HG02678 (cell line): Measurements from ENCODE around the gene CLSTN2.

Source experiments
- ATAC-seq: cut with Tn5 transposase; IDR thresholded peaks from one replicate; pipeline ENCODE4 v1.9.1; 2021; ENCODE audit warnings: mild to moderate bottlenecking, moderate library complexity; ENCODE audit not compliant: unreplicated experiment

The CLSTN2 gene

DNA sequence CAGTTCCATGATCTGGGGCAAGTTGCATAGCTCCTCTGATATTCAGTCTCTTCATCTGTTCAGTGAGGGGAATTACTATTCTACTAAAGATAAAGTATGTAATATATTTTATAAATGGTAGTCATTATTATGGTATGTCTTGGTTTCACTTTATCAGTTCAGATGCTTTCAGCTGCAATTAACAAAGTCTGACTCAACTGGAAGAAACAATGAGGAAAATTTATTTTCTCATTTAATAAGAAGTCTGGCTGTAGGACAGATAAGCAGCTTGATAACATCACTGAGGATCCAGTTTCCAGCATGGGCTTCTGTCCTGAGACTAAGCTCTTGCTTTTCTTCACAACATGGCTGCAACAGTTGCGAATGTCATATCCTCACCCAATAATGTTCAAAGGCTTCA lies 388.6 kb downstream of the CLSTN2 start:
- ATAC-seq, result no peak

DNA sequence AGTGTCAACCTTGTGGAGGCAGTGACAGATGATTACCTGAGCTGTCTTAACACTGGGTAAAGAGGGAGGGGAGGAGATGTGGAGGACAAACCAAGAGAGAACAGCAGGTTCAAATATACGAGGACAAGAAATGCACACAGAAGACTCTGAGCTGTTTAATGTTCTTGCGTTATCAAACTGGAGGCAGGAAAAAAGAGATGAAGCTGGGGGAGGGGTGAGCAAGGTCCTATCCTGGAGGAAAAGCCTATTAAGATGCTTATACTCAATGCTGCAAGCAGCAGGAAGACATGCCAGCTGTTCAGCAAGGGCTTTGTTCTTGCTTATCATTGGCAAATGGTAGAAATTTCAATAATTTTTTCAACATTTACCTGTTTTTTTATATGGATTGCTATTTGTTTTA lies 397.1 kb downstream of the CLSTN2 start:
- ATAC-seq, result no peak

DNA sequence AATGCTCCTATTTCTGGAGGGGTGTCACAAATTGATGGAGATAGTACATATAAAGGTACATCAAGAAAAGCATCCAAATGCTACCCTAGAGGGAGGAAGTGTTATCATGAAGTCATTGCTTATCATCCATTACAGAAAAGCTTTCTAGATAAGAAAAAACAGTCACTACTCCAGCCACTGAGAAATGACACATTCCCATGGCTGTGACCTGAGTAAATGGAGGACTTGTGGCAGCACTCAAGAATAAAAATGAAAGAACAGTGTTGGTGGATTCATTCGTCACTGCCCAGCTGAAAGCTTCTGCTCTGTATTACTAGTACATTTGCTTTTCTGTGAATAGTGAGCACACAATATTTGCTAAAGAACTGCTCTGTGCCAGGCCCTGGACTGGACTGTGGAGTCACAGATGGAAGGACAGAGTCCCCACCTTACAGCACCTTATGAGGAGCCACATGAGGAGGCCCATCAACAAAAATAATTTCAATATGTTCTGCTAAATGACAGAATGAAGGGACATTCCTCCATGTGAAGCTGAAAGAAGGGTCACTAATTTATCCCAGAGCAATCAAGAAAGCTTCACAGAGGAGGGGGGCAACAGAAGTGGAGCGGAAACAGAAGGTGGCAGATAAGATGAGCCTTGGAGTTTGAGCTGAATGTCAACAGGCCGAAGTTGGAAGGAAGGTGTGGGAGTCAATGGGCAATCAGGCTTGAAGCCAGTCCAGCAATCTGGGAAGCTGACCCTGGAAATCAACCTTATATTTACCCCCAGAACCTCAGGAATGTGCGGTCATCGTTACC lies 399.3 kb downstream of the CLSTN2 start:
- ATAC-seq, result no peak

DNA sequence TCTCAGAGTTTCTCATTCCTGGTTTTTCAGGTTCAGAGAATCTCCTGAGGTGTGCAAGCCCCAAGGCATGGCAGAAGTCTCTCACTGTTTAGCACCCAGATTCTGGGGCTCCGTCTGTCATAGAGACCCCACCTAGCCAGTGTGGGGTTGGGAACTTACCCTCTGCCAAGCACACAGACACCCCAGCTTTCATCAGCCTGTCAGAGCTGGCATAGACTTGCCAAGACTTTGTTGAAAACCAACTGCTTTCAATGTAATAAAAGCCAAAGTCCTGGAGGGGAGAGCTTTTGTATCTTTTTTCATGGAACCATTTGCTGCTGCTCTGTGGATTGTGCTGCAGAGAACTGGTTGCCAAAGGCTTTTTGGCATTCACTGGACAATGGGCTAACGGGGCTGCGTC lies 401.5 kb downstream of the CLSTN2 start:
- ATAC-seq, result no peak

DNA sequence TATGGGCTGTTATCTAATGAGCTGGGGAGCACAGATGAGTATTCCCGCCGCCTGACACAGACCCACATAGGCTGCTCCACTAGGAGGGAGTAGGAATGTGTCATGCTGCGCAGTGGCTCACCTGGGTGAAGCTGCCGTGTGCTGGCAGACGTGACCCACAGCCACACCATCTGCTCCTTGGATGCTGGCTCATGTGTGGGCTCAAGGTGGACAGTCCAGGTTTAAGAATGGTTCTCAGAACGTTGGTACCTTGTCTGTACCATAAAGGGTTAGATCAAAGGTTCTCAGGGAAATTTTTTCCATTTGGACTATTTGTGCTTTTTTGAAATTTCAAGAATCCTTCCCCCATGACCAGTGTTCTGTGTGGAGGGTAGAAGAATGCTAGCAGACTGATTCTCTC lies 403.9 kb downstream of the CLSTN2 start:
- ATAC-seq, result no peak

DNA sequence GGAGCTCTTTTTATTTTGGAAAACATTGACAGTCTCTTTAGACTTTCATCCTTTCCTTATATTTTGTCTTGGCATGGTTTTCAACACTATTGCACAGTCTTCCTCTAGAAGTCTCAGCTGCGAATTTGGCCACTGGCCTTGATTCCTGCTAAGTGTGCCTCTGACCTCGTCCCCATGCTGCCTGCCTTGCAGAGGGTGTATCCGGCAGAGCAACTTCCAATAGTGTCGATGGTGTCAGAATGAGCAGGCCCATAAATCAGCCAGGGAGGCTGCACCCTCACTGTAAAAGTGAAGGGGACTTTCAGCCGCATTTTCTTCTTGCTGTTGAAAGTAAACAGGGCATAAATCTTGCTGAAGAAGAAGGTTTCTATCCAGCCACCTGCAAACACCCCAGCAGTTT lies 406.2 kb downstream of the CLSTN2 start:
- no peak for ATAC-seq

DNA sequence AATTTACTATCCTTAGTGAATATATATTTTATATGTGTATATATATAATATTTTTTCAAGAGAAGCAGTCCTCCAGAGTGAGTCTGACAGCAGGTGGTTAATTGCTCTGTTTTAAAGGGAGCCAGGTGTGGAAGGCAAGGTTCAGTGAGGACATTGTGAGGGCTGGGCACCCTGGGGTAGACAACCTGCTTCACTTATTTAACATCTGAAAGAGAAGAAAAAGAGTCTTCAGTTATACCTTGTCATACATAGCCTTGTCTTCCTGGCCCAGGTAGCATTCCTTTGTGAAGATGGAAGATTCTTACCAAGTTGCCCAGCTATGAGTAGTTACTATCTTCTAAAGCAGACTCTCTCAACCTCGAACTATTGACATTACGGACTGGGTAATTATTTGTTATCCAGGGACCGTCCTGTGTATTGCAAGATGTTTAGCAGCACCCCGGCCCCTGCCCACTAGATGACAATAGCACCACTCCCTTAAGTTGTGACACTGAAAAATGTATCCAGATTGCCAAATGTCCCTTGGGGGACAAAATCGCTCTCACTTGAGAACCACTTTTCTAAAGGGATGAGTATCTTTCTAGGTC lies 406.9 kb downstream of the CLSTN2 start:
- ATAC-seq, result no peak

DNA sequence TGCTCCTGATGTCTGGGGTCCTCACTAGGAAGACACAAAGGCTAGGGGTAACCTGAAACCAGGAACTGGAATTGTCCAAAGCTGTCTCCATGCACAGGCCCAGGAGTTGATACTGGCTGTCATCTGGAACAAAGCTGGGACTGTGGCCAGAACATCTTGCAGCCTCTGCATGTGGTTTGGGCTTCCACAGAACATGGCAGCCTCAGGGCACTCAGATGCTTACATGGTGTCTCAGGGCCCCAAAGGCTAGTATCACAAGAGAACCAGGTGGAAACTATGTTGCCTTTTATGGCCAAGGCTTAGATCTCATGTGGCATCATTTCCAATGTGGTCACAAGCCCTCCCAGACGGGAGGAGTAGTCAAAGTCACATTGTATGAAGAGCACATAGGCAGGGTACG lies 407.7 kb downstream of the CLSTN2 start:
- no peak for ATAC-seq

DNA sequence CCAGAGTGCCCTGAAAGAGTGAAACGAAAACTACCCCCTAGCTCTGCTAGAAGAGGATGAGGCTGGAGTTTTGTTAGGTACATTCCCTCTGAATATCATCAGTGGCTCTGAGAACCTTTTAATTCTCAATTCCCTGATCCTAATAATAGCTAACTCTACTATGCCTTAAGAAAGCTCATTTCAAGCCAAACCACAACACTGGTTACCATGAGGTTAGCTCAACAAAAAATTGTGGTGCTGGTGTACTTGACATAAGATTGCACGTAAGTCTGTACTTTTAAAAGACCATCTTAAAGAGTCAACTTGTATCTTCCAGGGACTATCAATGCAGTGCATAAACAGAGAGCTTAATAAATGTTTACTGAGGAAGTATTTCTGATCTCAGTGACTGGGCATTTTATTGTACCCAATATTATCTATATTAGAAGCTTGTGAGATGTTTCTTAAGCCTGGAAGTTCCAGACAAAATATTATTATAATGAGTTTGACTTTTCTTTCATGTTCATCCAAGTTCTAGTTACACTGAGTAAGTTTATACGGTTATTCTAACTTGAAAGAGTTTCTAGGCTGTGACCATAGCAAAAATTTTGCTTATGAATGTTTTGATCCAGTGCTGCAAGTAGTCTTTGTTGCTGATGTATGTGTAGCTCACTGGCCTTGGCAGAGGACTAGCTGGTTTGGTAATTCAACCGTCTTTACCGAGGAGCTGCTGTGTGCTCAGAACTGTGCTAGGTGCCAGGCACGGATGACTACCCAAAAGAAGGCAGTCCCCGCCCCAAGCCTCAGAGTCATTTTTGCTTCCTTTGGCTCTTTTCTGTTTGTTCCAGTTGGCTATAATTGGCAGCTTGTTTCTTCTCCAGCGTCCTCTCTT lies 408.5 kb downstream of the CLSTN2 start:
- no peak for ATAC-seq

DNA sequence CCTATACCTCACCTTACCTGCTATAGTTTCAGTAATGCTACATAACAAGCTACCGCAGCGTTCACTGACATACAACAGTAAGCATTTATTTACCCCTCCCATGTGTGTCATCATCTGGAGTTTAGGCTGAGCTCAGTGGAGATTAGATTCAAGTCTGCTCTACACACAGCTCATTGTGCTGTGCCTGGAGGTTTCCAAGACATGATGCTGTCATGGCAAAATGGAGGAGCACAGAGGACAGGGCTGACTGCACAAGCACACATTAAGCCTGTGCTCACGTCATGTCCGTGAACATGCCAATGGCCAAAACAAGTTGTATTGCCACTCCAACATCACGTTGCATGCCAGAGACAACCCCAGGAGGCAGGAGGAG lies 409.1 kb downstream of the CLSTN2 start:
- no peak for ATAC-seq

DNA sequence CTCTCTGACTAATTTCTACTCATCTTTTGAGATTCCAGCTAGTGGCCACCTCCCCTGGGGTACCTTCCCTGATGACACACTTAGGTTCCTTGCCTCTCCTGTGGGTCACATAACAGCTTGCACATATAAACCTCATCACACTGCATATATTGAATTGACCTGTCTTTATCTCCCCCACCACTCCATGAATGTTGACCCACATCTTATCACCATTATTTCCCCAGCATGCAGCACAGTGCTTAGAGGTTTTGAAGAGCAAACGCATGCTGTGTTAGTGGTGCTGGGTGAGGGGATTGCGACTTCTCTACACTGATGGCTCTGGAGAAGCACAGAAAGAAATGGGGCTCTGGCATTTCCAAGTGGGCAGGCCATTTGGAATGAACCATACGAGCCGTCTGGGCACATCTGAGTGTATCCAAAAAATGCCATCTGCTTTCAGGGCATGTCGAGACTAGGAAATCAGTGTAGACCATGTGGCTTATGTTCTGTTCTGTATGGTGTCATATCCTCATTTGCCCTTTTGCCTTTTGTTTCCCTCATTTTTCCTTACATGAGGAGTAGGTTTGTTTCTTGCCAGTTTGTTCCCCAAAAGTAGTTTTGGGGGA lies 409.7 kb downstream of the CLSTN2 start:
- no peak for ATAC-seq

DNA sequence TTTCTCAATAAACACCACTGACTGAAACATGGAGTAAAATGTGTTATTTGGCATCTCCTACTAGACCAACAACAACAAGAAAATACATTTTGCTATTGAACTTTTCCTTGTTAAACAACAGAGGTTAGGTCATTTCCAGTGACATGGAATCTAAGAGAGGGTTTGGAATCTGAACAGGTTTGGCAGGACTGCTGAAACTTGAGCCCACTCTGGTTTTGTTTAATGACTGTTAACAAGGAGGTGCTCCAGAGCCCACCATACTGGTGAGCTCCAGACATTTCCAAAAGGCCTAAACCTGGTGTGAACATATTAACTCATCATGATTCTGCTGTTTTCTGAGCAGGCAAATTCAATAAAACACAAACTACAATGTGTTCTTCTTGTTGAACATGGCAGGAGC lies 412.2 kb downstream of the CLSTN2 start:
- no peak for ATAC-seq

DNA sequence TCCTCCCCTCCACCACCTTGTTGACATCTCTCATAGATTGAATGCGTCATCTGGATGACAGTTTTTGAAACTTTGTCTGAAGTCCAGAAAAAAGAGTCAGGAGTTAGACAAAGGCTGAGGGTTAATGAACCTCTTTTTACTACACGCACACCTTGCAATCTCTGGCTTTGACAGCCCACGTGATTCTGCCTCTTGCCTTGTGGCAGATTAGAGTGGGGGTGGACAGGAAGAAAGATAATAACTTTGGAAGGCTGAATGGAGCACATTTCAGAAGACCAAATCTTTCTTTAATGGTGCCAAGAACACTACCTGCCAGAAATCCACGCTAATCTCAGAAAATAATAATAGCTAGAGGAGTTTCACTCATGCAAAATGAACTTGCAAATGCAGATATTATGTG lies 415.0 kb downstream of the CLSTN2 start:
- ATAC-seq, result no peak

DNA sequence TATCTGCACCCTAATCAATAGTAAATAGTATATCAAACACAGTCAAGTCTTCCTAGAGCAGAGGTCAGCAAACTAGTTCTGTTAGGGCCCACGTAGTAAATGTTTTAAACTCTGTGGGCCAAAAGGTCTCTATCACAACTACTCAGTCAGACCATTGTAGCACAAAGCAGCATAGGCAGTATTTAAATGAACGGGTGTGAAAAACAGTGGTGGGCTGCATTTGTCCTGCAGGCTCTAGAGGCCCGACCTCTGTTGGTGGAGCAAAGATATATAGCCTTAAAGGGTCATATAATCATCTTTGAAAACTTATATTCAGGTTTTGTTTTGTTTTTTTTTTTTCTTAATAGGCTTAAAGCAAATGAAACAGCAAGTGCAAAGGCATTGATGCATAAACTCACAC lies 416.5 kb downstream of the CLSTN2 start:
- no peak for ATAC-seq

DNA sequence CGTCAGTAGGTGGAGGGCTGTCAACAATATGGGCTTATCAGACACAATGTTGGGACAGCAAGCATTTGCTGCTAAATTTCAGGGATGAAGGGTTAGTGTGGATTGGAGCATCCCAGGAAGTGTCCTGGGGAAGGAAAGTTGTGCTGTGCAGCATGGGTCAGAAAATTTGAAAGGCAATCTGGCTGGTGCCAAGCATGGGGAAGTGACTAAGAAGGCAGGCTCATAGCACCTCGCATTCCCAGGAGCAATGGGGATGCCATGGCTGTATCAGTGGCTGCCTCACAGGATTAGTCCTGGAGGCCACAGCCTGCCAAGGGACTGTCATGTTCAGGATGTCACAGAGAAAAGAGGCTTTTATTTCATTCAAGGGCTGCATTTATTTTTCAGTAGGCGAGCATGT lies 420.5 kb downstream of the CLSTN2 start:
- no peak for ATAC-seq

DNA sequence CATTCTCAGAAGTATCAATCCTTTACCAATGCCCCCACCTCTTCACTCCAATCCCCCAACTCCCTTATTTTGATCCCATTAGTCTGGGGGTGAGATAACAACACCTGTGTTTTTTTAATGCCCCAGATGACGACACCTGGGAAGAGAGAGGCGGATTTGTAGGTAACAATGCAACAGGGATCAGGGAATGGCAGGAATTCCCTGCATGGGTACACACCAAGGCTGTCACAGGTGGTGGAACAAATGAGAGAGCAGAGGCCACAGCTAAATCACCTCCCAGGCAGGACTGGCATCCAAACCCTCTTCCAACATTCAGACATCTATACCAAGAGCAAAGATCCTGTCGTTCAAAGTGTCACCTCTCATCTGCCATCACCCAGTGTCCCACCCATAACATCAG lies 423.7 kb downstream of the CLSTN2 start:
- ATAC-seq, result no peak

DNA sequence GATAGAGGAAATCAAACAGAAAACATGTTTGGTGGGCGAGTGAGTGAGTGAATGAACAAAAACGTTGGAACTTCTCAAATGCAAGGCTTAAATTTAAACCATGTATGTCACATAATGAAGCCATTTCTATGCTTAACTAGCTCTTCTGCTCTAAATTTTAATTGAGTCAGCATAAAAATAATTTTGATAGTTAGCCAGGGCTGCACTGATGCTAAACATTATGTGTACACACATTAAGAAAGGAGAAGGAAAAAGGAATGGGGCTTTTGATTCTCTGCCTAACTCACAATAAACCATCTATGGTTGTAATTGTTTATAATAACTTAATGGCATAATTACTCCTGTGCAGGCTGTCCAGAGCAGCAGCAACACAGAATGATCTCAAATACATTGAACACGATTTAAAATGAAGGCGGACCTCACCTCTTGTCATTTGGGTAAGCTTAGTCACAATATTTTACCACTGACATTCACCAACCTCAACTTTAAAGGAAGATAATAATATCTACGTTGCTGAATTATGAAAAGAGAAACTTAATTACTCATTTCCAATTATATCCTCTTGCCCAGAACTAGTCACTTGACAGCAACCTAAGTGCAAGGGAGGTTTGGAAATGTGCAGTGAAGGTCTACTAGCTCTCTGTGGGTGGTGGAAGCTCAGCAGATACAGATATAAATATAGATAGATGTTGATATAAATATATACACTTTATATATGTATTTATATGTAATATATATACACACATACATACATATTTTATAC lies 424.4 kb downstream of the CLSTN2 start:
- ATAC-seq, result no peak

DNA sequence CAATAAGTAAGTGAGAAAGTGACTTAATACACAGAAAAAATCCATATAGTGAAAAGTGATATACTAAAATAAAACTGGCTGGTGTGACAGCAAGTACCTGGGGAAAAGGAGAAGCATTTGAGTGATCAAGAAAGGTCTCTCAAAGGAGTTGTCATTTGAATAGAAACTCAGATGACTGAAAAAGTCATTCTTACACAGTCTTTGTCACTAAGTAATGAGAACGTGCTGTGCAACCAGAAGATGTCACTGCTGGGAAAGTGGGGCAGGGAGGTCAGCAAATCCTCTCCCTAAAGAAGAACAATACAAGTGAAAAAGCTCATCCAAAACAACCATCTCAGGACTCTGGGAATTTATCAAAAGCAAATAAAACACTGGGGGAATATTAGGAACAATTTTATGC lies 425.3 kb downstream of the CLSTN2 start:
- ATAC-seq, result no peak

DNA sequence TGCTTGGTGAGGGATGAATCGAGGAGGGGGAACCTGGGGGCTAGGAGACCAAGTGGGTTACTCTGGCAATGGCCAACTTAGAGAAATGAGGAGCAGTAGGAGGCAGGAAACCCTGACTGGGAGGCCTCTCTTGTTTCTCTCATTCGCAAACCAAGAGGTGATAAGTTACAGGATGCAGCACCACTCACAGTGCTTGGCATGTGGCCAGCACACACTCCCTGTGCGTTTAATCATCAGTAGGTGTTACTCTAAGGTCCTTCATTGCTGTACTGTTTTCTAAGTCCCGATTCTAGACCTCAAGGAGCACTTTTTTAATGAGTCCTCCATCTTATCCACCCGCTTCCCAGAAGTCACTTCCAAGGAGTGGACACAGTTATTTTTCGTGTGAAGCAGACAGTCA lies 428.8 kb downstream of the CLSTN2 start:
- ATAC-seq, result no peak

DNA sequence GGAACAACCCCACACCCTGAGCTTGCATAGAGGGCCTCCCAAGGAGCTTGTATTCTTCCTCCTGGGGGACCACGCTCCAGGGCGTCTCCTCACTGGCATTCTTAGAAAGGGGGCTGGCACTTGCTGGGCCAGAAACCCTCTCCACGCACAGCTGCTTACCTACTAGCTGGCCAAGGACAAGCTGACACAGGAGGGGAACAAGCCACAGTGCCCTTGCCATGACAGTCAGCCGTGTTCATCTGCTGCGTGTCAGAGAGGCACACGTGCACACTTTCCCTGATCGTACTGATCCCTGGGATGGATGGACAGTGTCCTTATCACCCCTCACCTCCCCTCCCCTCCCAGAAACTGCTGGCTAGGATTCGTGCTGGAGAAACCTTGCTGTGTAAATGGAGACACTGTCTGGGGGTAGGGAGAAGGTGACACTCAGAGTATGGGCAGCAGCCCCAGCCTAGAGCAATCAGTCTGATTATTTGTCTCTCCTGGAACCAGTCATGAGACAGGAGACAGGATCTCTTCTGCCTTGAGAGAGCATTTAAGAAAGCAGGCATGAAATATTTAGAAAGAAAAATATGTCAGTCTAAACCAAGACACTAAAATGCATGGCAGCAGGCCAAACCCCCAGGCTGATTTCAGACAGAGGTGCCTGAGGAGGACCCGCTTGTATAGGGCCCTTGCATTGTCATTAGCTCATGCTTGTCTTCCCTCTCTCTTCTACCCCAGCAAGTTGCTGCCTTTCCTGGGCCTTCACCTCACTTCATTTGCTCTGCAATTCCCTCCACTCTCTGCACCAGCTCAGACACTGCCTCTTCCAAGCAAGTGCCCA lies 431.1 kb downstream of the CLSTN2 start:
- ATAC-seq, result no peak
